AG09309 (cell line): ENCODE data around the gene PFDN2.
A peak's percentile ranks its signal among the peaks of the same experiment; 100 is the strongest.

Experiments
- DNase-seq: peaks from one replicate; pipeline ENCODE4 v3.0.0-alpha.2; 2010; ENCODE audit warnings: low read depth
- H3K4me3 ChIP-seq: 2 replicates; pipeline ENCODE4 v1.5.1; 2011; ENCODE audit warnings: mild to moderate bottlenecking, low read depth, low read length, moderate library complexity; ENCODE audit not compliant: control insufficient read depth
- CTCF ChIP-seq: IDR thresholded peaks from 2 replicates; pipeline ENCODE4 v1.5.1; 2011; ENCODE audit warnings: mild to moderate bottlenecking, low read depth, low read length, inconsistent platforms; ENCODE audit not compliant: insufficient read depth, control insufficient read depth; ENCODE audit errors: missing control alignments

The PFDN2 gene

GRCh38 chr1:161117759-161118581, at the start of gene PFDN2, which contains the start of gene NIT1:
Gene PFDN2 (minus strand): TSS chr1:161118037. CDS start chr1:161118026, 11 bp downstream.
Gene NIT1 (plus strand): TSS chr1:161118105. CDS start chr1:161118177, 72 bp downstream.
- H3K4me3 ChIP-seq, result peak within 1 kb of the TSS; percentile 99
- DNase-seq, result no peak
- no peak for TF ChIP-seq CTCF

GRCh38 chr1:161166669-161167548, 49.1 kb upstream of the PFDN2 start:
- TF ChIP-seq CTCF, result no peak
- H3K4me3 ChIP-seq, result peak overlapping the region; percentile 81
- no peak for DNase-seq

GRCh38 chr1:161165742-161166668, 48.2 kb upstream of the PFDN2 start, which contains the start of gene PPOX:
Gene PPOX (plus strand): TSS chr1:161166426. CDS start chr1:161166848, 422 bp downstream.
- H3K4me3 ChIP-seq, result peak within 1 kb of the TSS; percentile 81
- TF ChIP-seq CTCF, result peak; percentile 59
- peak; percentile 94 for DNase-seq

- peak overlapping the region; percentile 81 for H3K4me3 ChIP-seq
- no peak for DNase-seq
- no peak for TF ChIP-seq CTCF
Observed at GRCh38 chr1:161164901-161165610, 47.2 kb upstream of the PFDN2 start.

- no peak for TF ChIP-seq CTCF
- no peak overlapping the region for H3K4me3 ChIP-seq
- DNase-seq, result no peak
Observed at GRCh38 chr1:161163793-161164192, 46.0 kb upstream of the PFDN2 start.
